ENCODE measurements around the gene FZD4. TPM values are rescaled to one million over a fixed set of nuclear protein-coding genes. Genes with fewer than 3 reads are reported as not detected.

The FZD4 gene
- total RNA-seq, 1 experiment from 2014 or later = 4.5 TPM

GRCh38 chr11:86931548-86932258 is 23.5 kb downstream of the FZD4 start:
- Histone ChIP-seq H2BK120ac (ENCODE audit: low read depth, low read length, poor library complexity, severe bottlenecking) (no peak overlapping the region), H2BK20ac (ENCODE audit: low read depth, low read length, poor library complexity, severe bottlenecking) (no peak overlapping the region), H4K8ac (replicated peaks; ENCODE audit: insufficient read length, low read depth, low read length) (no peak overlapping the region), H3K56ac (ENCODE audit: insufficient read length, low read depth, low read length) (no peak overlapping the region), H3K79me2 (ENCODE audit: insufficient read depth, low read length) (no peaks in the 10 kb centered on the region), H3K27ac (ENCODE audit: insufficient read length, low read depth, low read length) (no peak overlapping the region), H3K27me3 (ENCODE audit: insufficient read depth, low read length) (no peaks in the 10 kb centered on the region), H3K9ac (ENCODE audit: extremely low read depth, insufficient read length, low read length) (no peak overlapping the region), H3K23ac (ENCODE audit: insufficient read length, low read depth, low read length) (no peak overlapping the region), H2AFZ (ENCODE audit: low read length) (no peak overlapping the region), H2AK5ac (ENCODE audit: insufficient read length, low read length) (no peak overlapping the region), H3T11ph (ENCODE audit: low read length) (no peak overlapping the region), H3K4me2 (ENCODE audit: insufficient read depth, insufficient read length, low read length) (no peak overlapping the region), H3K18ac (ENCODE audit: insufficient read length, low read depth, low read length) (no peak overlapping the region), H3K9me3 (ENCODE audit: control insufficient read depth, low read depth, low read length) (no peaks in the 10 kb centered on the region), H4K20me1 (ENCODE audit: control insufficient read depth, insufficient read depth, insufficient read length) (no peaks in the 10 kb centered on the region), H3K23me2 (ENCODE audit: insufficient read length, low read depth, low read length, poor library complexity, severe bottlenecking) (no peaks in the 10 kb centered on the region), H3K4ac (ENCODE audit: low read depth, low read length) (no peak overlapping the region), H3K4me1 (ENCODE audit: insufficient read depth, low read length) (no peaks in the 10 kb centered on the region; the same call in 1 of the 2 replicates), H4K91ac (ENCODE audit: insufficient read length, low read depth, low read length) (no peak overlapping the region), H2BK12ac (ENCODE audit: insufficient read length, low read depth, low read length) (no peak overlapping the region), H4K5ac (ENCODE audit: insufficient read length, low read depth, low read length) (no peak overlapping the region), H2BK15ac (ENCODE audit: low read depth, low read length) (no peak overlapping the region), H3K79me1 (ENCODE audit: insufficient read depth, low read depth, low read length, poor library complexity, severe bottlenecking) (no peaks in the 10 kb centered on the region), H3K14ac (ENCODE audit: insufficient read depth, low read length) (no peak overlapping the region), H2BK5ac (ENCODE audit: insufficient read length, low read length) (no peak overlapping the region)
- Mint-ChIP-seq H3K4me3 (no peak overlapping the region), H3K27ac (no peak overlapping the region; a peak in 1 of 7 replicates), H3K27me3 (ENCODE audit: low read depth) (no peaks in the 10 kb centered on the region), H3K9me3 (no peaks in the 10 kb centered on the region), H3K36me3 (ENCODE audit: insufficient read depth in 1 of 3, low read depth in 3 of 3) (no peaks in the 10 kb centered on the region), H3K4me1 (peaks cover 32 to 34% of the 10 kb centered on the region in 2 experiments)
- WGBS (ENCODE audit: extremely low coverage, insufficient read length, low lambda C conversion rate) = no CpG with 5 or more reads among the region's 8 CpGs
- no peak for TF ChIP-seq CTCF (conservative IDR thresholded peaks at IDR 0.05)
- DNase-seq = no peak
